Stimulated activated CD8-positive, alpha-beta memory T cell treated with anti-CD3 and anti-CD28 coated beads, Interleukin-7, amount 100 ng/mL, for 48 hours (primary cell): ENCODE results near the gene AMY1B.
"Not testable (repeated sequence)": the region's sequence is repeated elsewhere in the genome, so short reads cannot be mapped to it uniquely, and the experiment has no call there.

Source experiments
- DNase-seq, 2 donors: peaks; one replicate each; pipeline ENCODE4 v3.0.0-alpha.2; 2020; ENCODE audit warnings: low read depth in 1 of 2; ENCODE audit errors: extremely low read depth in 1 of 2

The AMY1B gene

DNA sequence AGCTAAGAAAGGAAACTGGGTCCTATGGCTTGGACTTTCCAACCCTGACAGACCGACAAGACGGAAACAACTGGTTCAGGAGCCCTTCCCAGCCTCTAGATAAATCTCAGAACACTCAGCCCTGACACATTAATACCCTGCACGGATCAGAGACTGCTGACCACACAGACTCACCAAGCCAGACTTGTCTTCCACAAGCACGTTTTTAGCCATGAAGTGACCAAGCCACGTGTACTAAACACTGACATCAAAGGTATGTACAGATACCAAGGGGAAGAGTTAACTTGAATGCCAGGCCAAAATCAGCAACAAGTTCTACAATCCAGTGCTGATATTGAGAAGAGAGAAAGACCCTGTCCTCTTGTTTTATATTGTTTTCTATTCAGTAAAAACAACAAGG lies at the start of gene AMY1B:
TSS of gene AMY1B (minus strand) at position 101 of the 400 bp plus-strand sequence. CDS start 571 bp downstream, outside the sequence.
- not testable (repeated sequence) for DNase-seq

DNA sequence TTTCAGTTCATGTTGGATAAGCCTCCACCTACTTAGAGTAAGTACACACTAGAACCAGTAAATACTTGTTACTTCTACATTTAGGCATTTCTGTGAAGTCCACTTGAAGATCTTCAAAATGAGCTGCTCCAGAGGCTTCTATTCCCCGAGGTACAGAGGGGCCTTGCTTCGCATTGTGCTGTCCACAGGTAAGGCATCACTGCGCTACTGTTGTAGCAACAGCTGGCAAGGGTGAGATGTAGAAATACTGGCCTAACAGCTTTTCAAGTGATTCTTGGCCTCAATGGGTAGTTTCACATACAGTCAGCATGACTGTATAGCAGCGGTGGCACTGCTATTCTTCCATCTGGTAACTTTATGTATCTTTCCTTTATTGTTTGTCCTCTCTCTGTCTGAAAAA lies 49.0 kb upstream of the AMY1B start:
- not testable (repeated sequence) for DNase-seq

DNA sequence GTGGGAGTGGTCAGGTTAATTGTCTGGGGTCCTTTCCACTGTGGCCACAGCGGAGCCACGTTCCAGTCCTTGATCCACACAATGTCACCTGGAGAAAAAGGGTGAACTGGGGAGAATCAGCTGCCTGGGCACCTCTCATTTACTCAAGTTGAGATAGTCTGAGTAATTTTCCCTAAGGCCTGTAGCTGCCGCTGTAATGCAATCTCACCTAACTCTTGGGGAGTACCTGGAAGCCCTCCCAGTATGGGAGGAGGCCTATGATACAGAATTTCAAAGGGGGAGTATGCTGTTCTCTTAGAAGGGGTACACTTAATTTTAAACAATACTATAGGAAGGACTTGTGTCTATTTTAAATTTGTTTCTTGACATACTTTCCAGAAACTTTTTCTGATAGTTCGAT lies 48.4 kb upstream of the AMY1B start:
- DNase-seq = not testable (repeated sequence)

DNA sequence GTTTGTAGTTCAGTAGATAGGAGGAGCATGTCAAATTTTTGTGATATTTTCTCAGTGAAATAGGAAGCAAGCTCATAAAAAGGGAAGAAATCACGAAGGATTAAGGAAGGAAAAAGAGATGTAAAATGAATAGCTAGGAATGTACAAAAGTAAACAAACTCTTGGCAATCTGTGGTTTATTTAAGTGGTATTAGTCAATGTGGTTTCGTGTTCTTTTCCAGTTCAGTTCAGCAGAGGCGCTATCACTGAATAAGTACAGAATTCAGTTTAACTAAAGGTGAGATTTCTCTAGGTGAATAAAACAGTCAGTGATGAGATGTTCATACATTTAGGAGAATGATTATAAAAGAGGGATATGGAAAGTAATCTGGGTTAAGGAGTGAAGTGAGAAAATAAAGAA lies 42.0 kb upstream of the AMY1B start:
- DNase-seq = not testable (repeated sequence)

DNA sequence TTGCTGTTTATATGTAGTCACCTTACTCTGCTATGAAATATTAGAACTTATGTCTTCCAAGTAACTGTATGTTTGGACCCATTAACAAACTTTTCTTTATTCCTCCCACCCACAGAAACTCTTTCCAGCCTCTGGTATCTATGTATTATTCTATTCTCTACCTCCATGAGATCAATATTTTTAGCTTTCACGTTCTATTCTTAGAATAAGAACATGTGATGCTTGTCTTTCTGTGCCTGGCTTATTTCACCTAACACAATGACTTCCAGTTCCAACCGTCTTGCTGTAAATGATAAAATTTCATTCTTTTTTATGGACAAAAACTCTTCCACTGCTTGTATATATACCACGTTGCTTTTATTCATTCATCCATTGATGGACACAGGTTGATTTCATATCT lies 39.3 kb upstream of the AMY1B start:
- DNase-seq = not testable (repeated sequence)

DNA sequence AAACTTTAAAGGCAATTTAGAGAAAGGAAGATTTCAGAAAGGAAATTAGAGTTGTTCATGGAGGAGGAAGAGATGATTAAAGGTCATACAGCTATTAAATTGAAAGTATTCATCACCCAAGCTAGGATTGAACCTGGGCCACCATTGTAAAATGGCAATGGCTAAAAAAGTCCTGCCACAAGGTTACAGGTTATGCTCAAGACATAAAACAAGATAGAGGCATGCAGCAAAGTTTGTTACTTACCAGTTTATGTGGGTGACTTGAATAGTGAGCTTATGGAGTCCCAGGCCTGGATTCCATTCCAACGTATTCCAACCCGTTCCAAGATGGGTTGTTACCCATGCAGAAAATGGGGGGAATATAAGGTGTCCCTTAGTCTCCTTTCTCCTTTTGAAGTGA lies 25.5 kb upstream of the AMY1B start:
- not testable (repeated sequence) for DNase-seq

DNA sequence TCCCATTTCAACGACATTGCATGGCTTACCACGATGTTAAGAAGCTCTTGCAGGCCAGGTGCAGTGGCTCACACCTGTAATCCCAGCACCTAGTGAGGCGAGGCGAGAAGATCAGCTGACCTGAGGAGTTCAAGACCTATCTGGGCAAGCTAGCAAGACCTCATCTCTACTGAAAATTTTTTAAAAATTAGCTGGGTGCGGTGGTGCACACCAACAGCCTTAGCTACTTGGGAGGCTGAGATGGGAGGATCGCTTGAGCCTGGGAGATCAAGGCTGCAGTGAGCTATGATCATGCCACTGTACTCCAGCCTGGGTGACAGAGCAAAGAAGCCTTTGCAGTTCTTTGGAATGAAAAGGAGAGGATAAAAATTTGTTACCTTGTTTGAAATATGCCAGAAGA lies 21.4 kb upstream of the AMY1B start:
- not testable (repeated sequence) for DNase-seq

DNA sequence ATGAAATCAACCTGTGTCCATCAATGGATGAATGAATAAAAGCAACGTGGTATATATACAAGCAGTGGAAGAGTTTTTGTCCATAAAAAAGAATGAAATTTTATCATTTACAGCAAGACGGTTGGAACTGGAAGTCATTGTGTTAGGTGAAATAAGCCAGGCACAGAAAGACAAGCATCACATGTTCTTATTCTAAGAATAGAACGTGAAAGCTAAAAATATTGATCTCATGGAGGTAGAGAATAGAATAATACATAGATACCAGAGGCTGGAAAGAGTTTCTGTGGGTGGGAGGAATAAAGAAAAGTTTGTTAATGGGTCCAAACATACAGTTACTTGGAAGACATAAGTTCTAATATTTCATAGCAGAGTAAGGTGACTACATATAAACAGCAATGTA lies 14.4 kb upstream of the AMY1B start:
- not testable (repeated sequence) for DNase-seq

DNA sequence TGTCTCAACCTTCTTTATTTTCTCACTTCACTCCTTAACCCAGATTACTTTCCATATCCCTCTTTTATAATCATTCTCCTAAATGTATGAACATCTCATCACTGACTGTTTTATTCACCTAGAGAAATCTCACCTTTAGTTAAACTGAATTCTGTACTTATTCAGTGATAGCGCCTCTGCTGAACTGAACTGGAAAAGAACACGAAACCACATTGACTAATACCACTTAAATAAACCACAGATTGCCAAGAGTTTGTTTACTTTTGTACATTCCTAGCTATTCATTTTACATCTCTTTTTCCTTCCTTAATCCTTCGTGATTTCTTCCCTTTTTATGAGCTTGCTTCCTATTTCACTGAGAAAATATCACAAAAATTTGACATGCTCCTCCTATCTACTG lies 11.7 kb upstream of the AMY1B start:
- not testable (repeated sequence) for DNase-seq

DNA sequence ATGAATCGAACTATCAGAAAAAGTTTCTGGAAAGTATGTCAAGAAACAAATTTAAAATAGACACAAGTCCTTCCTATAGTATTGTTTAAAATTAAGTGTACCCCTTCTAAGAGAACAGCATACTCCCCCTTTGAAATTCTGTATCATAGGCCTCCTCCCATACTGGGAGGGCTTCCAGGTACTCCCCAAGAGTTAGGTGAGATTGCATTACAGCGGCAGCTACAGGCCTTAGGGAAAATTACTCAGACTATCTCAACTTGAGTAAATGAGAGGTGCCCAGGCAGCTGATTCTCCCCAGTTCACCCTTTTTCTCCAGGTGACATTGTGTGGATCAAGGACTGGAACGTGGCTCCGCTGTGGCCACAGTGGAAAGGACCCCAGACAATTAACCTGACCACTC lies 5.2 kb upstream of the AMY1B start:
- DNase-seq = not testable (repeated sequence)

DNA sequence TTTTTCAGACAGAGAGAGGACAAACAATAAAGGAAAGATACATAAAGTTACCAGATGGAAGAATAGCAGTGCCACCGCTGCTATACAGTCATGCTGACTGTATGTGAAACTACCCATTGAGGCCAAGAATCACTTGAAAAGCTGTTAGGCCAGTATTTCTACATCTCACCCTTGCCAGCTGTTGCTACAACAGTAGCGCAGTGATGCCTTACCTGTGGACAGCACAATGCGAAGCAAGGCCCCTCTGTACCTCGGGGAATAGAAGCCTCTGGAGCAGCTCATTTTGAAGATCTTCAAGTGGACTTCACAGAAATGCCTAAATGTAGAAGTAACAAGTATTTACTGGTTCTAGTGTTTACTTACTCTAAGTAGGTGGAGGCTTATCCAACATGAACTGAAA lies 4.7 kb upstream of the AMY1B start:
- not testable (repeated sequence) for DNase-seq

DNA sequence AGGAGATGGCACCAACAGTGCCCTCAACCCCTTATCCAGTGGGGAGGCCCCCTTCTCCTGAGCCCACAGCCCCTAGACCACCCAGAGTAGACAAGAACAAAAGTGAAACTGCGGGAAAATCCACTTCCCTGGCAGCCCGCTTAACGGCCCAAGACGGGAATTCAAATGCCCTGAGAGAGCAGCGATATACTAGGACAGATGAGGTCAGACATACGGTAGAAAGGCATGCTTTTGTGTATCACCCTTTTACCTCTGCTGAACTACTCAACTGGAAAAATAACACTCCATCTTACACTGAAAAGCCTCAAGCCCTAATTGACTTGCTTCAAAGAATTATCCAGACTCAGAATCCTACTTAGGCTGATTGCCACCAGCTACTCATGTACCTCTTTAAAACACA lies 1.4 kb upstream of the AMY1B start:
- DNase-seq = not testable (repeated sequence)

DNA sequence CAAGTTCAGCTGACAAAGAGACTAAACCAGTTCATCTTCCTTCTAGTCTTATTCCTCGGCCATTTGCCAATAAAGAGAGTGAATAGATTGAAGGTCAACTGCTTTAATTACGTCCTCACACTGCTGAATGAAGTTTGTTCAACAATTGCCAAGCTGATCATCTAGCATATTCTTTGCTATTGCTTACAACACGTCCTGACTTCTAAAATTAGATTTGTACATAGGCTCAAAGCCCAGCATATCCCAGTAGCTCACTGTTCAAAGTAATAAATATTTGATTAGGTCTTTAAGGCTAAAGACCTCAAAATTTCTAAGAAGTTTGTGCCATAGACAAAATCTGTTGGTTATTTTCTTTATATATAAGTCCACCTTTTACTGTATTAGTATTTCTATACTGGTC lies 19.7 kb downstream of the AMY1B start:
- DNase-seq = not testable (repeated sequence)

DNA sequence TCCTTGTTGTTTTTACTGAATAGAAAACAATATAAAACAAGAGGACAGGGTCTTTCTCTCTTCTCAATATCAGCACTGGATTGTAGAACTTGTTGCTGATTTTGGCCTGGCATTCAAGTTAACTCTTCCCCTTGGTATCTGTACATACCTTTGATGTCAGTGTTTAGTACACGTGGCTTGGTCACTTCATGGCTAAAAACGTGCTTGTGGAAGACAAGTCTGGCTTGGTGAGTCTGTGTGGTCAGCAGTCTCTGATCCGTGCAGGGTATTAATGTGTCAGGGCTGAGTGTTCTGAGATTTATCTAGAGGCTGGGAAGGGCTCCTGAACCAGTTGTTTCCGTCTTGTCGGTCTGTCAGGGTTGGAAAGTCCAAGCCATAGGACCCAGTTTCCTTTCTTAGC lies 40.5 kb downstream of the AMY1B start, which contains the start of gene AMY1A:
TSS of gene AMY1A (plus strand) at position 301 of the 400 bp plus-strand sequence. CDS start 571 bp downstream, outside the sequence.
- DNase-seq = not testable (repeated sequence)

DNA sequence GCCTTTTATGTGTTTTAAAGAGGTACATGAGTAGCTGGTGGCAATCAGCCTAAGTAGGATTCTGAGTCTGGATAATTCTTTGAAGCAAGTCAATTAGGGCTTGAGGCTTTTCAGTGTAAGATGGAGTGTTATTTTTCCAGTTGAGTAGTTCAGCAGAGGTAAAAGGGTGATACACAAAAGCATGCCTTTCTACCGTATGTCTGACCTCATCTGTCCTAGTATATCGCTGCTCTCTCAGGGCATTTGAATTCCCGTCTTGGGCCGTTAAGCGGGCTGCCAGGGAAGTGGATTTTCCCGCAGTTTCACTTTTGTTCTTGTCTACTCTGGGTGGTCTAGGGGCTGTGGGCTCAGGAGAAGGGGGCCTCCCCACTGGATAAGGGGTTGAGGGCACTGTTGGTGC lies 41.9 kb downstream of the AMY1B start:
- not testable (repeated sequence) for DNase-seq

DNA sequence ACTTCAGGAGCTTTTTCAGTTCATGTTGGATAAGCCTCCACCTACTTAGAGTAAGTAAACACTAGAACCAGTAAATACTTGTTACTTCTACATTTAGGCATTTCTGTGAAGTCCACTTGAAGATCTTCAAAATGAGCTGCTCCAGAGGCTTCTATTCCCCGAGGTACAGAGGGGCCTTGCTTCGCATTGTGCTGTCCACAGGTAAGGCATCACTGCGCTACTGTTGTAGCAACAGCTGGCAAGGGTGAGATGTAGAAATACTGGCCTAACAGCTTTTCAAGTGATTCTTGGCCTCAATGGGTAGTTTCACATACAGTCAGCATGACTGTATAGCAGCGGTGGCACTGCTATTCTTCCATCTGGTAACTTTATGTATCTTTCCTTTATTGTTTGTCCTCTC lies 45.1 kb downstream of the AMY1B start:
- not testable (repeated sequence) for DNase-seq

DNA sequence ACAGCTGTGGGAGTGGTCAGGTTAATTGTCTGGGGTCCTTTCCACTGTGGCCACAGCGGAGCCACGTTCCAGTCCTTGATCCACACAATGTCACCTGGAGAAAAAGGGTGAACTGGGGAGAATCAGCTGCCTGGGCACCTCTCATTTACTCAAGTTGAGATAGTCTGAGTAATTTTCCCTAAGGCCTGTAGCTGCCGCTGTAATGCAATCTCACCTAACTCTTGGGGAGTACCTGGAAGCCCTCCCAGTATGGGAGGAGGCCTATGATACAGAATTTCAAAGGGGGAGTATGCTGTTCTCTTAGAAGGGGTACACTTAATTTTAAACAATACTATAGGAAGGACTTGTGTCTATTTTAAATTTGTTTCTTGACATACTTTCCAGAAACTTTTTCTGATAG lies 45.7 kb downstream of the AMY1B start:
- DNase-seq = not testable (repeated sequence)

DNA sequence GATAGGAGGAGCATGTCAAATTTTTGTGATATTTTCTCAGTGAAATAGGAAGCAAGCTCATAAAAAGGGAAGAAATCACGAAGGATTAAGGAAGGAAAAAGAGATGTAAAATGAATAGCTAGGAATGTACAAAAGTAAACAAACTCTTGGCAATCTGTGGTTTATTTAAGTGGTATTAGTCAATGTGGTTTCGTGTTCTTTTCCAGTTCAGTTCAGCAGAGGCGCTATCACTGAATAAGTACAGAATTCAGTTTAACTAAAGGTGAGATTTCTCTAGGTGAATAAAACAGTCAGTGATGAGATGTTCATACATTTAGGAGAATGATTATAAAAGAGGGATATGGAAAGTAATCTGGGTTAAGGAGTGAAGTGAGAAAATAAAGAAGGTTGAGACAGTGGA lies 52.1 kb downstream of the AMY1B start:
- DNase-seq = not testable (repeated sequence)

DNA sequence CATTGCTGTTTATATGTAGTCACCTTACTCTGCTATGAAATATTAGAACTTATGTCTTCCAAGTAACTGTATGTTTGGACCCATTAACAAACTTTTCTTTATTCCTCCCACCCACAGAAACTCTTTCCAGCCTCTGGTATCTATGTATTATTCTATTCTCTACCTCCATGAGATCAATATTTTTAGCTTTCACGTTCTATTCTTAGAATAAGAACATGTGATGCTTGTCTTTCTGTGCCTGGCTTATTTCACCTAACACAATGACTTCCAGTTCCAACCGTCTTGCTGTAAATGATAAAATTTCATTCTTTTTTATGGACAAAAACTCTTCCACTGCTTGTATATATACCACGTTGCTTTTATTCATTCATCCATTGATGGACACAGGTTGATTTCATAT lies 54.8 kb downstream of the AMY1B start:
- not testable (repeated sequence) for DNase-seq
